ENCODE results near the gene WTIP. TPM values are rescaled to one million over a fixed set of nuclear protein-coding genes. Genes with fewer than 3 reads are reported as not detected.
"Not testable (repeated sequence)": the region's sequence is repeated elsewhere in the genome, so short reads cannot be mapped to it uniquely, and the experiment has no call there.

The WTIP gene
- total RNA-seq, 1 donor from 2014 or later = 40.3 TPM

- Histone ChIP-seq H3K36me3 (ENCODE audit: control insufficient read depth, insufficient read depth, low read length) (peaks cover 20% of the 10 kb centered on the region), H3K27me3 (ENCODE audit: control insufficient read depth, insufficient read depth, low read length) (no peaks in the 10 kb centered on the region), H3K4me3 (ENCODE audit: low read depth, low read length) (no peak overlapping the region)
- FAIRE-seq (no peak), DNase-seq (ENCODE audit: low read depth) (no peak)
- TF ChIP-seq CTCF (IDR thresholded peaks at IDR 0.05; ENCODE audit: insufficient read depth, low read length, severe bottlenecking) = no peak
These were observed 20.0 kb upstream of the WTIP start for GRCh38 chr19:34461375-34462100.

GRCh38 chr19:34464785-34465184 lies 16.8 kb upstream of the WTIP start:
- not testable (repeated sequence) for H3K27me3 ChIP-seq (ENCODE audit: control insufficient read depth, insufficient read depth, low read length); DNase-seq (ENCODE audit: low read depth); FAIRE-seq; H3K4me3 ChIP-seq (ENCODE audit: low read depth, low read length)
- peaks cover 24% of the 10 kb centered on the region for H3K36me3 ChIP-seq (ENCODE audit: control insufficient read depth, insufficient read depth, low read length)

GRCh38 chr19:34468409-34468808 lies 13.1 kb upstream of the WTIP start:
- H3K27me3 ChIP-seq (ENCODE audit: control insufficient read depth, insufficient read depth, low read length) = no peaks in the 10 kb centered on the region
- FAIRE-seq (no peak), DNase-seq (ENCODE audit: low read depth) (no peak)
- peaks cover 12% of the 10 kb centered on the region for H3K36me3 ChIP-seq (ENCODE audit: control insufficient read depth, insufficient read depth, low read length)
- no peak overlapping the region for H3K4me3 ChIP-seq (ENCODE audit: low read depth, low read length)
- no peak for TF ChIP-seq CTCF (IDR thresholded peaks at IDR 0.05; ENCODE audit: insufficient read depth, low read length, severe bottlenecking)

GRCh38 chr19:34469026-34469425 lies 12.5 kb upstream of the WTIP start:
- DNase-seq (ENCODE audit: low read depth); H3K4me3 ChIP-seq (ENCODE audit: low read depth, low read length); FAIRE-seq; H3K27me3 ChIP-seq (ENCODE audit: control insufficient read depth, insufficient read depth, low read length): not testable (repeated sequence)
- H3K36me3 ChIP-seq (ENCODE audit: control insufficient read depth, insufficient read depth, low read length) = peaks cover 10% of the 10 kb centered on the region

GRCh38 chr19:34471906-34472700 lies 9.5 kb upstream of the WTIP start:
- FAIRE-seq = no peak
- peaks cover 5% of the 10 kb centered on the region for H3K36me3 ChIP-seq (ENCODE audit: control insufficient read depth, insufficient read depth, low read length)

GRCh38 chr19:34474233-34474989 lies 7.1 kb upstream of the WTIP start:
- Histone ChIP-seq H3K4me3 (ENCODE audit: low read depth, low read length) (no peak overlapping the region), H3K27me3 (ENCODE audit: control insufficient read depth, insufficient read depth, low read length) (no peaks in the 10 kb centered on the region), H3K36me3 (ENCODE audit: control insufficient read depth, insufficient read depth, low read length) (peaks cover 1% of the 10 kb centered on the region)
- no peak for TF ChIP-seq CTCF (IDR thresholded peaks at IDR 0.05; ENCODE audit: insufficient read depth, low read length, severe bottlenecking)
- no peak for DNase-seq (ENCODE audit: low read depth)
- FAIRE-seq = no peak

More at GRCh38 chr19:34471906-34472700, 9.5 kb upstream of the WTIP start:
- Histone ChIP-seq H3K27me3 (ENCODE audit: control insufficient read depth, insufficient read depth, low read length) (no peaks in the 10 kb centered on the region), H3K4me3 (ENCODE audit: low read depth, low read length) (no peak overlapping the region)
- DNase-seq (ENCODE audit: low read depth) = no peak
- TF ChIP-seq CTCF (IDR thresholded peaks at IDR 0.05; ENCODE audit: insufficient read depth, low read length, severe bottlenecking) = no peak

Data from bronchial epithelial cell (primary cell).